ENCODE data around the gene NFKB1.

NFKB1 gene

GRCh38 chr4:102632241-102633065 lies 131.3 kb downstream of the NFKB1 start:
- DNase-seq, result no peak

- DNase-seq, result no peak
Observed at GRCh38 chr4:102633100-102633499, 131.9 kb downstream of the NFKB1 start.

GRCh38 chr4:102637391-102637790 lies 136.2 kb downstream of the NFKB1 start:
- DNase-seq, result no peak

- DNase-seq, result no peak
Observed at GRCh38 chr4:102638621-102639020, 137.5 kb downstream of the NFKB1 start.

- no peak for DNase-seq
Observed at GRCh38 chr4:102639598-102639997, 138.4 kb downstream of the NFKB1 start.

- no peak for DNase-seq
Observed at GRCh38 chr4:102640669-102641068, 139.5 kb downstream of the NFKB1 start.

- no peak for DNase-seq
Observed at GRCh38 chr4:102641793-102642192, 140.6 kb downstream of the NFKB1 start.

- DNase-seq, result no peak
Observed at GRCh38 chr4:102642631-102643298, 141.6 kb downstream of the NFKB1 start.

- DNase-seq, result no peak
Observed at GRCh38 chr4:102647117-102647516, 146.0 kb downstream of the NFKB1 start.

GRCh38 chr4:102657206-102657605 lies 156.0 kb downstream of the NFKB1 start:
- DNase-seq, result no peak

GRCh38 chr4:102663073-102663472 lies 161.9 kb downstream of the NFKB1 start:
- DNase-seq, result no peak

GRCh38 chr4:102665527-102665926 lies 164.4 kb downstream of the NFKB1 start:
- DNase-seq, result no peak
